Vagina (tissue), 2 donors: ENCODE measurements around the gene SRRM2. TPM values are rescaled to one million over a fixed set of nuclear protein-coding genes. Genes with fewer than 3 reads are reported as not detected.

Experiments
- DNase-seq, 2 donors: peaks; one replicate each; pipeline ENCODE4 v3.0.0-alpha.2; 2017; ENCODE audit errors: extremely low spot score in 2 of 2
- H3K27ac ChIP-seq: fragments of 200-600 bp; sonication (generic); one replicate; pipeline ENCODE4 v1.5.1; 2019
- H3K27me3 ChIP-seq: fragments of 200-600 bp; sonication (generic); one replicate; pipeline ENCODE4 v1.5.1; 2019
- H3K36me3 ChIP-seq, 2 donors: fragments of 200-600 bp; sonication (generic); one replicate each; pipeline ENCODE4 v1.5.1; 2017 to 2019
- H3K4me1 ChIP-seq: fragments of 200-600 bp; sonication (generic); one replicate; pipeline ENCODE4 v1.5.1; 2019
- H3K4me3 ChIP-seq, 2 donors: fragments of 200-600 bp; sonication (generic); 1 replicate in 1 of 2; 2 replicates in 1 of 2; pipeline ENCODE4 v1.5.1; 2016 to 2019
- H3K9me3 ChIP-seq: fragments of 200-600 bp; sonication (generic); one replicate; pipeline ENCODE4 v1.5.1; 2019
- POLR2A ChIP-seq, 2 donors: fragments of 450-650 bp; IDR thresholded peaks; one replicate each; pipeline ENCODE4 v1.6.1; 2017; ENCODE audit warnings: antibody characterized with exemption in 2 of 2, mild to moderate bottlenecking in 2 of 2, moderate library complexity in 2 of 2
- POLR2AphosphoS5 ChIP-seq, 2 donors: sonication (generic); formaldehyde crosslinking; IDR thresholded peaks; one replicate each; pipeline ENCODE4 v1.9.0; 2017; ENCODE audit warnings: antibody characterized with exemption in 2 of 2, mild to moderate bottlenecking in 2 of 2, low read depth in 1 of 2; ENCODE audit not compliant: insufficient read depth in 1 of 2
- intact Hi-C: fragments of 100-400 bp; cut with DNase I; formaldehyde crosslinking; loops from one replicate; pipeline ENCODE4 v1.15.1; 2023
- total RNA-seq: library from RNA; depleted of rRNA; stranded (reverse); fragments of >200 nt; gene quantifications from one replicate; pipeline ENCODE4 v1.2.3, GENCODE V29; 2016
- TF ChIP-seq, protein P1 (sequence below), 3 experiments: fragments of 450-650 bp in 2 of 3; fragments of 200-600 bp in 1 of 3; sonication (generic) in 1 of 3; IDR thresholded peaks; one replicate each; pipeline ENCODE4 v1.5.1; 2017 to 2019; ENCODE audit warnings: antibody characterized with exemption in 3 of 3, mild to moderate bottlenecking in 2 of 3, moderate library complexity in 2 of 3

The SRRM2 gene
- total RNA-seq, 1 donor from 2014 or later = 534 TPM

GRCh38 chr16:2736476-2737237 is 15.8 kb upstream of the SRRM2 start:
- Histone ChIP-seq H3K4me1 (no peaks in the 10 kb centered on the region), H3K27me3 (no peaks in the 10 kb centered on the region), H3K27ac (no peak overlapping the region), H3K36me3 (no peaks in the 10 kb centered on the region), H3K4me3 (no peak overlapping the region), H3K9me3 (no peaks in the 10 kb centered on the region)
- DNase-seq = no peak
- intact Hi-C loops = no loop called here
- TF ChIP-seq, protein P1, sequence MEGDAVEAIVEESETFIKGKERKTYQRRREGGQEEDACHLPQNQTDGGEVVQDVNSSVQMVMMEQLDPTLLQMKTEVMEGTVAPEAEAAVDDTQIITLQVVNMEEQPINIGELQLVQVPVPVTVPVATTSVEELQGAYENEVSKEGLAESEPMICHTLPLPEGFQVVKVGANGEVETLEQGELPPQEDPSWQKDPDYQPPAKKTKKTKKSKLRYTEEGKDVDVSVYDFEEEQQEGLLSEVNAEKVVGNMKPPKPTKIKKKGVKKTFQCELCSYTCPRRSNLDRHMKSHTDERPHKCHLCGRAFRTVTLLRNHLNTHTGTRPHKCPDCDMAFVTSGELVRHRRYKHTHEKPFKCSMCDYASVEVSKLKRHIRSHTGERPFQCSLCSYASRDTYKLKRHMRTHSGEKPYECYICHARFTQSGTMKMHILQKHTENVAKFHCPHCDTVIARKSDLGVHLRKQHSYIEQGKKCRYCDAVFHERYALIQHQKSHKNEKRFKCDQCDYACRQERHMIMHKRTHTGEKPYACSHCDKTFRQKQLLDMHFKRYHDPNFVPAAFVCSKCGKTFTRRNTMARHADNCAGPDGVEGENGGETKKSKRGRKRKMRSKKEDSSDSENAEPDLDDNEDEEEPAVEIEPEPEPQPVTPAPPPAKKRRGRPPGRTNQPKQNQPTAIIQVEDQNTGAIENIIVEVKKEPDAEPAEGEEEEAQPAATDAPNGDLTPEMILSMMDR (IDR thresholded peaks at IDR 0.05) = no peak
- TF ChIP-seq POLR2A (IDR thresholded peaks at IDR 0.05) (no peak), POLR2AphosphoS5 (IDR thresholded peaks at IDR 0.05; ENCODE audit: insufficient read depth in 1 of 2, low read depth in 1 of 2) (no peak)

DNA sequence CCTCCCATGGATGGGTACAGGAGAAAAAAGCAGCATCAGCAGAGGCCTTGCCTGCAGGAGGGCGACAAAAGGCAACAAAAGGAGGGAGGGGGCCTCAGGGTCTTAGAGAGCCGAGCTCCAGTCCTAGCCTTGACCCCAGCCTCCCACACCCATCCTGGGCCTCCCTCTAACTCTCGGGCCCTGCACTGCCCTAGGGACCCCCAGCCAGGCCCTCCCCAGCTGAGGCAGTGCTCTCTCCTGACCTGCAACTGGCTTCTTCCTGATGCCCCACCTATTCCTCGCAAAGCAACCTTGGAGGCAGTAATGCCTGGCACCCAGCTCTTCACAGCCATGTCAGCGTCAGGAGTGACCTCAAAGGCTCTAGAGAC is 15.2 kb upstream of the SRRM2 start:
- no peaks in the 10 kb centered on the region for H3K9me3 ChIP-seq
- H3K27me3 ChIP-seq = no peaks in the 10 kb centered on the region
- H3K36me3 ChIP-seq = no peaks in the 10 kb centered on the region
- TF ChIP-seq POLR2A (IDR thresholded peaks at IDR 0.05) (no peak), POLR2AphosphoS5 (IDR thresholded peaks at IDR 0.05; ENCODE audit: insufficient read depth in 1 of 2, low read depth in 1 of 2) (no peak)
- TF ChIP-seq, protein P1 (IDR thresholded peaks at IDR 0.05) = no peak
- H3K4me1 ChIP-seq = no peaks in the 10 kb centered on the region
- DNase-seq = no peak
- no peak overlapping the region for H3K4me3 ChIP-seq
- intact Hi-C loops = no loop called here
- no peak overlapping the region for H3K27ac ChIP-seq

DNA sequence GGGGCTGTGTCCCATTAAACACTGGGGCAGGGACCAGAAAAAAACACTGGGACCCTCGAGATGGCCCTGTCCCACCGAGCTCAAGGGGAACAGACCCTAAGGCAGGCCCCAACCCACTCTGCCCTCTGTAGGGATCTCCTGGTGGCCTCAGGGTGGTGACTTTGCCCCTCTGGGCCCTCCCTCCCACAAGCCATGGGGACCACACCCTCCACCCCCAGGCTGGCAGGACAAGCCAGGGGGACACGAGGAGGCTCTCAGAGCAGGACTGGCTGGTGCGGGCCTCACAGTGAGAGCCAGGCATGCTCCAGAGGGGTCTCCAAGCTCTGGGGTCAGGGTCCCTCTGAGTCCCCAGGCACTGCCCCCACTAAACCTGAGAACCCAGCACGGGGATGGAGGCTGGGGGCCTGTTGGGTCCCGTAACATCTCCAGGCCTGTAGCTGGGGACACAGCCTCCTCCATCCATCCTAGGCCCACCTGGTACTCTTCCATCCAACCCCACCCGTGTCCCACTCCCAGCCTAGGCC is 14.5 kb upstream of the SRRM2 start:
- no peak for DNase-seq
- intact Hi-C loops = no loop called here

DNA sequence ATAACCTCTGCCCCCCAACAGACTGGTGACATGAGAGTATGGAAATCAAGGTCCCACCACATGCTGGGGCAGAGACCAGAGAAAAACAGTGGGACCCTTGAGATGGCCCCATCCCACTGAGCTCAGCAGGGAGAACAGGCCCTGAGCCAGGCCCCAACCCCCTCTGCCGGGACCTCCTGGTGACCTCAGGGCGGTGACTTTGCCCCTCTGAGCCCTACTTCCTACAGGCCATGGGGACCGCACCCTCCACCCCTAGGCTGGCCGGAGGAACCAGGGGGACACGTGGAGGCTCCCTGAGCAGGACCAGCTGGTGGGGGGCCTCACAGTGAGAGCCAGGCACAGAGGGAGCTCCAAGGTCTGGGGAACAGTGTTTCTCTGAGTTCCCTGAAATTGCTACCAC is 13.8 kb upstream of the SRRM2 start:
- intact Hi-C loops = no loop called here
- H3K4me1 ChIP-seq = no peaks in the 10 kb centered on the region
- H3K4me3 ChIP-seq = no peak overlapping the region
- no peak overlapping the region for H3K27ac ChIP-seq
- TF ChIP-seq POLR2A (IDR thresholded peaks at IDR 0.05) (no peak), POLR2AphosphoS5 (IDR thresholded peaks at IDR 0.05; ENCODE audit: insufficient read depth in 1 of 2, low read depth in 1 of 2) (no peak)
- TF ChIP-seq, protein P1 (IDR thresholded peaks at IDR 0.05) = no peak
- DNase-seq = no peak
- H3K36me3 ChIP-seq = no peaks in the 10 kb centered on the region
- H3K9me3 ChIP-seq = no peaks in the 10 kb centered on the region
- H3K27me3 ChIP-seq = no peaks in the 10 kb centered on the region

More for the DNA sequence above, 14.5 kb upstream of the SRRM2 start:
- no peak overlapping the region for H3K4me3 ChIP-seq
- H3K9me3 ChIP-seq = no peaks in the 10 kb centered on the region
- no peaks in the 10 kb centered on the region for H3K27me3 ChIP-seq
- no peaks in the 10 kb centered on the region for H3K4me1 ChIP-seq
- no peaks in the 10 kb centered on the region for H3K36me3 ChIP-seq
- no peak overlapping the region for H3K27ac ChIP-seq
- no peak for TF ChIP-seq POLR2AphosphoS5 (IDR thresholded peaks at IDR 0.05; ENCODE audit: insufficient read depth in 1 of 2, low read depth in 1 of 2)
- TF ChIP-seq, protein P1 (IDR thresholded peaks at IDR 0.05) = no peak
- TF ChIP-seq POLR2A (IDR thresholded peaks at IDR 0.05) = no peak
